ENCODE measurements around the gene ARHGEF10L.

The ARHGEF10L gene

GRCh38 chr1:17572264-17572985 lies 32.9 kb downstream of the ARHGEF10L start:
- no peak for DNase-seq

GRCh38 chr1:17573518-17574041 lies 34.1 kb downstream of the ARHGEF10L start:
- no peak for DNase-seq

GRCh38 chr1:17574516-17574915 lies 35.0 kb downstream of the ARHGEF10L start:
- DNase-seq = no peak

- no peak for DNase-seq
Observed at GRCh38 chr1:17575797-17576518, 36.5 kb downstream of the ARHGEF10L start.

- no peak for DNase-seq
Observed at GRCh38 chr1:17576519-17576853, 37.0 kb downstream of the ARHGEF10L start.

GRCh38 chr1:17577907-17578297 lies 38.4 kb downstream of the ARHGEF10L start:
- no peak for DNase-seq

GRCh38 chr1:17579951-17580939 lies 40.7 kb downstream of the ARHGEF10L start:
- no peak for DNase-seq

- no peak for DNase-seq
Observed at GRCh38 chr1:17581389-17582123, 42.1 kb downstream of the ARHGEF10L start.

GRCh38 chr1:17582124-17582774 lies 42.8 kb downstream of the ARHGEF10L start:
- DNase-seq = no peak

GRCh38 chr1:17584539-17584938 lies 45.0 kb downstream of the ARHGEF10L start:
- DNase-seq = no peak

GRCh38 chr1:17585266-17585987 lies 45.9 kb downstream of the ARHGEF10L start:
- DNase-seq = no peak

- no peak for DNase-seq
Observed at GRCh38 chr1:17586172-17586964, 46.9 kb downstream of the ARHGEF10L start.

- DNase-seq = no peak
Observed at GRCh38 chr1:17587693-17588047, 48.2 kb downstream of the ARHGEF10L start.

- no peak for DNase-seq
Observed at GRCh38 chr1:17588048-17588871, 48.8 kb downstream of the ARHGEF10L start.

- no peak for DNase-seq
Observed at GRCh38 chr1:17591814-17592430, 52.4 kb downstream of the ARHGEF10L start.

- no peak for DNase-seq
Observed at GRCh38 chr1:17594026-17594425, 54.5 kb downstream of the ARHGEF10L start.

- DNase-seq = no peak
Observed at GRCh38 chr1:17594690-17595601, 55.4 kb downstream of the ARHGEF10L start.

GRCh38 chr1:17595602-17595925 lies 56.1 kb downstream of the ARHGEF10L start:
- no peak for DNase-seq
